Dendritic cell treated with granulocyte-macrophage colony-stimulating factor and Interleukin-4, amounts not matched to agents 40 ng/mL and 50 ng/mL, for 4 days (primary cell): Measurements from ENCODE around the gene CNTNAP2.
A peak's percentile ranks its signal among the peaks of the same experiment; 100 is the strongest.
"Not testable (repeated sequence)": the region's sequence is repeated elsewhere in the genome, so short reads cannot be mapped to it uniquely, and the experiment has no call there.

ENCODE experiments used
- H3K27ac Mint-ChIP-seq: one replicate; pipeline ENCODE4 v1.8.0; 2022; ENCODE audit warnings: mild to moderate bottlenecking, mixed read lengths
- H3K27me3 Mint-ChIP-seq: one replicate; pipeline ENCODE4 v1.8.0; 2022; ENCODE audit warnings: mild to moderate bottlenecking, mixed read lengths
- H3K36me3 Mint-ChIP-seq: one replicate; pipeline ENCODE4 v1.8.0; 2022; ENCODE audit warnings: low read depth, mixed read lengths
- H3K4me1 Mint-ChIP-seq: one replicate; pipeline ENCODE4 v1.8.0; 2022; ENCODE audit warnings: low read depth, mixed read lengths
- H3K4me3 Mint-ChIP-seq: one replicate; pipeline ENCODE4 v1.8.0; 2022; ENCODE audit warnings: mild to moderate bottlenecking, moderate library complexity, mixed read lengths
- H3K9me3 Mint-ChIP-seq: one replicate; pipeline ENCODE4 v1.8.0; 2022; ENCODE audit warnings: mixed read lengths
- intact Hi-C: fragments of 100-400 bp; cut with micrococcal nuclease; formaldehyde crosslinking; loops from one replicate; pipeline ENCODE4 v1.15.0; 2022

CNTNAP2 gene

DNA sequence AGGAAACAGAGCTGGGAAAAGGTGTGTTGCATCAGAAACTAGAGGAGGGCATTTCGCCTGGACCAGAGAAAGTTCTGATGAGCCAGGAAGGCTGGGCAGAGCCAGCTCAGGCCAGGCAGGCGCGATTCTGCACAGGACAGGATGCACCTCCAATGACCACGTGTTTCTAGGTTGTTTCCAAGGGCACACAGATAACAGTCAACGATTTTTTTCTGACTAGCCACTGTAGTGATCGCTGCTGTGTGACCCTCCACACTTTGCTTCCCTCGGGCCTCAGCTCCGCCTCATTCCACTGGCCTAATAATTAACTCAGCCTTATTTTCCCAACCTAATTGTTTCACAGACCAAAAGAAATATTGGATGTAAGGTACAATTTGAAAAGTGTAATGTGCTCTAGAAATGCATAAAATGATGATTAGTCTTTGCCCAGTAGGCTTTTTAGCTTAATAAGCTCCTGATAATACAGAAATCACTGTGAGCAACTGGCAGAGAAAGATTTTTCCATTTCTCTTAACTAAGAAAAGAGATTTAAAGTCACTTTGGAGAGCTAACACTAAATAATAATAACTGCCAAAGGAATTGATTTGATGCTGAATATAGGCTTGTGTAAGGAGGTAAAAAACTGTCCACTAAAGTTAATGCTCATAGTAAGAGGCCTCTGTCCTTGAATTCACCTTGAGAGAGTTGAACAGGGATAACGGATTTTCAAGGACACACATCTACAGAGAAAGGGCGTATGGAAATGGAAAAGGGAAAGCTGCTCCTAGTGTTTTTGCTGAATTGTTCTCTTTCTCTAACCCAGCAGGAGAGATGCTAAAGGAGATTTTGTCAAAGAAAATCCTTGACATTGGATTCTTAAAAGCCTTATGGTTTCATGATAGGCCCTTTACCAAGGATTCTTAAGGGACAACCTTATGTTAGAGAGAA, 2183.0 kb downstream of the CNTNAP2 start:
- H3K4me3 Mint-ChIP-seq: no peak overlapping the region
- peaks cover 2% of the 10 kb centered on the region for H3K4me1 Mint-ChIP-seq
- H3K36me3 Mint-ChIP-seq: no peaks in the 10 kb centered on the region
- H3K27me3 Mint-ChIP-seq: no peaks in the 10 kb centered on the region
- H3K27ac Mint-ChIP-seq: no peak overlapping the region
- no peaks in the 10 kb centered on the region for H3K9me3 Mint-ChIP-seq
- intact Hi-C loops: no loop called here

DNA sequence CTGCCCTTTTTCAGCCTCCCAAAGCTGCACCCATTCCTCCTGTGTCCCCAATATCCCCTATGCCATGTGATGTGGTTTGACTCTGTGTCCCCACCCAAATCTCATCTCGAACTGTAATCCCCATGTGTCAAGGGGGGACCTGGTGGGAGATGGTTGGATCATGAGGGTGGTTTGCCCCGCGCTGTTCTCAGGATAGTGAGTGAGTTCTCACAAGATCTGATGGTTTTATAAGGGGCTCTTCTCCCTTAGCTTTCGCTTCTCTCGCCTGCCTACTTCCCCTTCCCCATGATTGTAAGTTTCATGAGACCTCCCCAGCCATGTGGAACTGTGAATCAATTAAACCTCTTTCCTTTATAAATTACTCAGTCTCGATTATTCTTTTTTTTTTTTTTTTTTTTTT, 2185.8 kb downstream of the CNTNAP2 start:
- H3K36me3 Mint-ChIP-seq, H3K9me3 Mint-ChIP-seq, H3K4me3 Mint-ChIP-seq, intact Hi-C loops, H3K27me3 Mint-ChIP-seq: not testable (repeated sequence)
- peaks cover 28% of the 10 kb centered on the region for H3K4me1 Mint-ChIP-seq
- H3K27ac Mint-ChIP-seq: peak overlapping the region; percentile 18

DNA sequence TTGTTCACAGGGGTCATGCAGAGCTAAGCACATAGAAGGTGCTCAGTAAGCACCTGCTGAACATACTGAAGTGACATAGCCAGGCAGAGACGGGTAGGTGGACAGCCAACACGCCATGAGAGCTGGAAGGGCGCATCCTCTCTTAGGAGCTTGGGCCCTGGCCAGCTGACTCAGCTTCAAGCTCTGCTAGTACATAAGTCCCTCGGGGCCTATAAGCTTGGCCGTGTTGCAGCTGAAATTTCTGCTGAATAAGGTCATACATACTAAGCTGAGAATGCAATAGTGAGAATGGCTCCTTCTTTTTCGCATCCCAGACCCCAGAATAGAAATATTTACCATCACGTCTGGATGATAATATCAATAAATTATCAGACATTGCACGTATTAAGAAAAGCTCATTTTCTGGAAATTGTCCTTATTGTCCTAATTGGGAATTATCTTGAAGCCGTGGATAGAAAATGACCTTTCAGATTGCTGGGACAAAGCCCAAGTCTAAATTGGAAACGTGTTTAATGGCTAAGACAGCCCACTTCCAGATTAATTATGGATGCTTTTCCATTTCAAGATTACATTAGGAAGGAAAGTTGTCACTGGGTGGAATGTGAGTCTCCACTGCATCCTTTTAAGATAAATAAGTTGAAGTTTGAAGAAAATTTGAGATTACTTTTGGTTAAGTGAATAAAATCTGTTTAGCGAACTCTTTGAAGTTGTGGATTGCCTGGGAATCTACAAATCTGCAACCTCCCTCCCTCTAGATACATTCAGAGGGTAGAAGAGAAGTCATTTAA, 2186.9 kb downstream of the CNTNAP2 start:
- Mint-ChIP-seq H3K9me3 (no peaks in the 10 kb centered on the region), H3K4me1 (peaks cover 28% of the 10 kb centered on the region), H3K36me3 (no peaks in the 10 kb centered on the region), H3K27ac (no peak overlapping the region), H3K27me3 (no peaks in the 10 kb centered on the region), H3K4me3 (no peak overlapping the region)
- intact Hi-C loops: no loop called here

DNA sequence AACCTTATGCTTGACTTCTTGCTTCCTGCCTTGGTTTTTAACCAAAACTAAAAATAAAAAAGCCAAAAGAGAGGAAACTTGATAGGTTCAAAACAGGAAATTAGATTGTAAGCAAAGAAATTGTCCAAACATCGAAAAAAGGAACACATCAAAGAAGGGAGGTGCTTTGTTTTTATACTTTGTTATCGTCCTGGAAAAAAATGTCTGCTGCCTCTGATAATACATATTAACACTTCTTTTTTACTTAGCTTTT, 2187.4 kb downstream of the CNTNAP2 start:
- Mint-ChIP-seq H3K36me3 (no peaks in the 10 kb centered on the region), H3K4me1 (peaks cover 28% of the 10 kb centered on the region), H3K9me3 (no peaks in the 10 kb centered on the region), H3K27ac (no peak overlapping the region), H3K27me3 (no peaks in the 10 kb centered on the region), H3K4me3 (no peak overlapping the region)
- intact Hi-C loops: no loop called here

DNA sequence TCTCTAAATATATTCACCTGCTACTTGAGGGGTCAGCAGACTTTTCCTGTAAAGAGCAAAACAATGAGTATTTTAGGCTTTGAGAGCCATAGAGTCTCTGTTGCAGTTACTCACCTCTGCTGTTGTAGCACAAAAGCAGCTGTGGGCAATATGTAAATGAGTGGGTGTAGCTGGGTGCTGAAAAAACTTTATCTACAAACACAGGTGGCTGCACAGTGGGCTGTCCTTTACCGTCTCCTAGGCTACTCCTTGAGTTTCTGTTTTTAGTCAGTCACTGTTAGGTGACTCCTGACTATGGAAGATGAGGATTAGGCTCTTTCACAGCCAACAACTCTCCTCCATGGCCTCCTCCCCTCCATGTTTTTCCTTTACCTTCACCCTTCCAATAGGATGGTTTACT, 2187.9 kb downstream of the CNTNAP2 start:
- Mint-ChIP-seq H3K27me3 (no peaks in the 10 kb centered on the region), H3K27ac (peak overlapping the region; percentile 88), H3K4me3 (no peak overlapping the region), H3K9me3 (no peaks in the 10 kb centered on the region), H3K36me3 (no peaks in the 10 kb centered on the region), H3K4me1 (peaks cover 28% of the 10 kb centered on the region)
- intact Hi-C loops: no loop called here

DNA sequence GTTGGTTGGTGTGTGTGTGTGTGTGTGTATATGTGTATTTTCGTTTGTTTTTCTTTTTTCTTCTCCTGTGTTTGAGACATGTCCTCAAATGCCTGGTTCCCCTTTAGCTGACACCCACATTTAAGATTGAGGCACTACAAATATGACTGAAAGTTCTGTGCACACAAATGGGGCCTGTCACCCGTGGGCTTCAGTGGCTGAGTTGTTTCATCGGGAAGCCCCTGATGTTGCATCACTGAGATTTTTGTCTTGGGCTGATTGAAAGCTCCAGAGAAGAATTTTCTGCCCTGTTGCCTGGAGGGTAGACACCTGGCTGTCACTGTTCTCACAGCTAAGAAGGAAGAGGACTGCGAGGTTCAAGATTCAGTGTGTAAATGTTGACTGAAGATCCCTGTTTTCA, 2190.2 kb downstream of the CNTNAP2 start:
- no peak overlapping the region for H3K4me3 Mint-ChIP-seq
- peaks cover 28% of the 10 kb centered on the region for H3K4me1 Mint-ChIP-seq
- intact Hi-C loops: no loop called here
- no peaks in the 10 kb centered on the region for H3K27me3 Mint-ChIP-seq
- H3K9me3 Mint-ChIP-seq: no peaks in the 10 kb centered on the region
- peak overlapping the region; percentile 88 for H3K27ac Mint-ChIP-seq
- H3K36me3 Mint-ChIP-seq: no peaks in the 10 kb centered on the region

DNA sequence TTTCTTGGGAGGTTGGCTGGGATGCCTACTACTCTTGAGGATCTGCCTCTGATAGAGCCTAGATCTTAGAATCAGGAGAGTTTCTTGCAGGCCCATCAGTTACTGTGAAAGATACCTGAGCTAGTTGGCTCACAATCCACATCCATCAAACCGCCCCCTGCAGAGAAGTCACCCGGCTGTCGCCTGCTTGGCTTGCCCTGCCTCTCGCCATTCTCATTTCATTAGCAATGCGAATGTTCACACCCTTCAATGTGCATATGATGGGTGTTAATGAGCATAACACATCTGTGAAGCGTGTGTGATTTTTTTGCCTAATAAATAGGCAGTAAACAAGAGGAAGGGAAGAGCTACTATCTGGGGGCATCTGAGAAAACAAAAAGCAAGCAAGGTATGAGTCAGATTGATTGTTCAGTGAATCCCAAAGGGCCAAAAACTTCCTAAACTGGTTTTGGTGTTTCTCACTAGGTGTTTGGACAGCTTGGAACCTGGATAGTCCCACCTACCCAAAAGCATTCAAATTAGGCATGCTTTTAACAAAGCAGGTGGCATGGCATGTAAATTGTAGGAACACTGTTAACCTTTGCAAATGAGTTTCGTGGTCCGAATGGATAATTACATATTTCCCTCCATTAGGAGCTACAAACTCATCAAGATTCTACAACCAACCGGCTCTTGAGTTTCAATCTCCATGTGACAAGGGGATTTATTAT, 2201.7 kb downstream of the CNTNAP2 start:
- H3K27ac Mint-ChIP-seq: no peak overlapping the region
- no peaks in the 10 kb centered on the region for H3K4me1 Mint-ChIP-seq
- H3K4me3 Mint-ChIP-seq: no peak overlapping the region
- no peaks in the 10 kb centered on the region for H3K27me3 Mint-ChIP-seq
- intact Hi-C loops: no loop called here
- H3K9me3 Mint-ChIP-seq: peaks cover 11% of the 10 kb centered on the region
- H3K36me3 Mint-ChIP-seq: no peaks in the 10 kb centered on the region

DNA sequence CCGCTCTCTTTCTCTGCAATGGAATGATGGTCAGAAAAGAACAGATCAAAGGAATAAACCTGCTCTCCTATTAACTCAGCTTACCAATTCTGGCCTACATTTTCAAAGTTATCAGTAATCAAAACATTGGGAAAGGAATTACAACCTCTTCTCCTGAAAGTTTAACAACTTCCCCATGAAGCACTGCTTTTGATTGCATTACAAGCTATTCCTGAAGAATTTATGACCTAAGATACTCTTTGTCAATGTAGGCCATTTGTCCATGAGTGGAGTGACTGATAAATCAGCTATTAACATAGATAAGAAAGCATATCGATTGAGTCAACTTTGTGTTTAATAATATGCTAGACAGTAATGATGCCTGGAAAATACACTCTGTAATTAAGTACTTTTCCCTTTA, 2202.2 kb downstream of the CNTNAP2 start:
- Mint-ChIP-seq H3K36me3 (no peaks in the 10 kb centered on the region), H3K27me3 (no peaks in the 10 kb centered on the region), H3K4me3 (no peak overlapping the region), H3K4me1 (no peaks in the 10 kb centered on the region), H3K9me3 (peaks cover 6% of the 10 kb centered on the region), H3K27ac (no peak overlapping the region)
- intact Hi-C loops: no loop called here

DNA sequence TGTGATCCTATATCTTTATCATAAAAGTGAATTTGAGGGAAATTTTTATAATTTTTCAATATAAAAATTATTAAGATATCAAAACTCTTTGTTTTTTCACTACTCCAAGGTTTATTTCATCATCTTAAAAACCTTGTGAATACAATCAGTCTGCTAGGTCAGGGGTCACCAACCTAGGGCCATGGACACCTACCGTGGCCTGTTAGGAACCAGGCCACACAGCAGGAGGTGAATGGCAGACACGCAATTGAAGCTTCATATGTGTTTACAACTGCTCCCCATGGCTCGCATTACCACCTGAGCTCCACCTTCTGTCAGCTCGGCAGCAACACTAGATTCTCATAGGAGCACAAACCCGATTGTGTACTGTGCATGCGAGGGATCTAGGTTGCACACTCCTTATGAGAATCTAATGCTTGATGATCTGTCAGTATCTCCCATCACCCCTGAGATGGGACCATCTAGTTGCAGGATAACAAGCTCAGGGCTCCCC, 2202.8 kb downstream of the CNTNAP2 start:
- Mint-ChIP-seq H3K36me3 (no peaks in the 10 kb centered on the region), H3K9me3 (peaks cover under 1% of the 10 kb centered on the region), H3K27ac (no peak overlapping the region), H3K27me3 (no peaks in the 10 kb centered on the region), H3K4me3 (no peak overlapping the region), H3K4me1 (no peaks in the 10 kb centered on the region)
- intact Hi-C loops: no loop called here

DNA sequence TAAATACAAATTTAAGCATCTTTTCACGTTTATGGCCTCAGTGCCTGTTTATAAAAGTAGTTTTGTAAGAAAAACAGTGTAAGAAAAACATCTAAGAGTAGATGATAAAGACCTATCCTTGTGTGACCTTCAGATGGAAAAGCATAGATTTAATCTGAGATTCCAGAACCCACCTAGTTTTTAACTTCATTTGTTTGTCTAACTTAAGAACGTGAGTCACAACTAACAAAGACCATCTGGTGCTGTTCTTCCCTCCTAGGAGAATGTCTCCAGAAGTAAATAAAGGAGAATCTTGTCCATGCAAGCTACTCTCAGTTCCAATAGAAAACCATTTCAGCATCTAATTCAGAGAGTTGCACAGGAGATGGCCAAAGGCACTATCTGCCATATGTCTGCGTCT, 2208.6 kb downstream of the CNTNAP2 start:
- H3K27ac Mint-ChIP-seq: no peak overlapping the region
- H3K4me3 Mint-ChIP-seq: no peak overlapping the region
- peaks cover 8% of the 10 kb centered on the region for H3K9me3 Mint-ChIP-seq
- no peaks in the 10 kb centered on the region for H3K4me1 Mint-ChIP-seq
- no peaks in the 10 kb centered on the region for H3K27me3 Mint-ChIP-seq
- H3K36me3 Mint-ChIP-seq: no peaks in the 10 kb centered on the region
- intact Hi-C loops: no loop called here

DNA sequence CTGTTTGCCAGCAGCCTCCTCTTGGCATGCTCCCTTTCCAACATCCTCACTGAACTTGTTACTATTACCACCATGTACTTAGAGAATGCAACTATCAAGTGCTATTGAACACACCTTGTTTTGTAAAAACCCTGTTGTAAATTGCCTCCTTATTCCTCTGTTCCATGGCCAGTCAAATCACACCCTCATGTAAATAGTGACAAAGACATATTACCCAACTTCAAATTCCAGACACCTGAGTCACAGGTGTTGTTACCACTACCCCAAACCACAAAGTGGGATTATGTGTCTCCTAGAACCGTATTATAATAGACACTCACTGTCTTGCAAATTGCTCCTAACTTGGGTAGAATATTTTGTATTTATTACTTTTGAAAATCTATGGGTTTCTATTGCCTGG, 2210.8 kb downstream of the CNTNAP2 start:
- Mint-ChIP-seq H3K4me1 (no peaks in the 10 kb centered on the region), H3K9me3 (peaks cover 25% of the 10 kb centered on the region), H3K36me3 (peaks cover 6% of the 10 kb centered on the region), H3K27me3 (no peaks in the 10 kb centered on the region), H3K27ac (no peak overlapping the region), H3K4me3 (no peak overlapping the region)
- intact Hi-C loops: no loop called here

DNA sequence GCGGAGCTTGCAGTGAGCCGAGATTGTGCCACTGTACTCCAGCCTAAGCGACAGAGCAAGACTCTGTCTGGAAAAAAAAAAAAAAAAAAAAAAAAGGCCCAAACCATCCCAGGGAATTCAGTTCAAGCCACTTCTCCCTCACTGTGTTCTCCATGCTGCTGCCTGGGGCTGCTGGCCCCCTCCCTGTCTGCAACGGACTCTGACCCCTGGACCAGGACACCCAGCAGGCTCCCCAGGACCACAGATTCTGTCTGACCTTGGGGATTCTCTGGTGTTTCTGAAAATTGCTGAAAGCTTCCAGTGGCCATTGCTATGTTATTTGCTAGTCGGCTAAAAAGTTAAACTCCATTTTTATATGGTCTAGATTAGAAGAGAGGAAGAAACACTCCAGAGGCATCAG, 2212.3 kb downstream of the CNTNAP2 start:
- peaks cover 1% of the 10 kb centered on the region for H3K27me3 Mint-ChIP-seq
- intact Hi-C loops: no loop called here
- H3K4me1 Mint-ChIP-seq: no peaks in the 10 kb centered on the region
- H3K9me3 Mint-ChIP-seq: peaks cover 25% of the 10 kb centered on the region
- H3K27ac Mint-ChIP-seq: no peak overlapping the region
- no peak overlapping the region for H3K4me3 Mint-ChIP-seq
- peaks cover 6% of the 10 kb centered on the region for H3K36me3 Mint-ChIP-seq

DNA sequence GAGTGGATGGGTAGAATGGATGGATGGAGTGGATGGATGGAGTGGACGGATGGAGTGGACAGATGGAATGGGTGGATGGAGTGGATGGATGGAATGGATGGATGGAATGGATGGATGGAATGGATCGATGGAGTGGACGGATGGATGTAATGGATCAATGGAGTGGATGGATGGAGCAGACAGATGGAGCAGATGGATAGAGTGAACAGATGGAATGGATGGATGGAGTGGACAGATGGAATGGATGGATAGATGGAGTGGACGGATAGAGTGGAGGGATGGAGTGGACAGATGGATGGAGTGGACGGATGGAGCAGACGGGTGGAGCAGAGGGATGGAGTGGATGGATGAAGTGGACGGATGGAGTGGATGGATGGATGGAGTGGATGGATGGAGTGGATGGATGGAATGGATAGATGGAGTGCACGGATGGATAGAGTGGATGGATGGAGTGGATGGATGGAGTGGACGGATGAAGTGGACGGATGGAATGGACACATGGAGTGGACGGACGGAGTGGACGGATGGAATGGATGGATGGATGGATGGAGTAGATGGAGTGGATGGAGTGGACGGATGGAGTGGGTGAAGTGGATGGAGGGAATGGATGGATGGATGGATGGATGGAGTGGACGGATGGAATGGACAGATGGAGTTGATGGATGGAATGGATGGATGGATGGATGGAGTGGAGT, 2213.7 kb downstream of the CNTNAP2 start:
- Mint-ChIP-seq H3K4me3 (no peak overlapping the region), H3K4me1 (no peaks in the 10 kb centered on the region), H3K9me3 (peaks cover 25% of the 10 kb centered on the region), H3K36me3 (peaks cover 6% of the 10 kb centered on the region), H3K27ac (no peak overlapping the region), H3K27me3 (peaks cover 7% of the 10 kb centered on the region)
- intact Hi-C loops: no loop called here
